PC-3 (cell line): ENCODE data around the gene PDZD2. TPM values are rescaled to one million over a fixed set of nuclear protein-coding genes. Genes with fewer than 3 reads are reported as not detected.
"Not testable (repeated sequence)": the region's sequence is repeated elsewhere in the genome, so short reads cannot be mapped to it uniquely, and the experiment has no call there.

Experiments
- ATAC-seq: fragments of 200-7000 bp; cut with Tn5 transposase; 2 replicates; pipeline ENCODE4 v1.9.1; 2020; ENCODE audit warnings: mild to moderate bottlenecking, moderate library complexity
- BruUV-seq: library from RNA; stranded (reverse); fragments of 400-500 nt; replicated peaks from 2 replicates; lab custom pipeline; 2021; lab: Mats Ljungman, UMichigan
- CTCF ChIA-PET: fragments of 300-600 bp; sonication (Branson Sonifier 250); formaldehyde crosslinking; loops from one replicate; lab custom pipeline; 2022; ENCODE audit warnings: antibody characterized with exemption; lab: Charles Lee
- POLR2A ChIA-PET: fragments of 300-600 bp; sonication (Branson Sonifier 250); formaldehyde crosslinking; loops from one replicate; lab custom pipeline; 2022; ENCODE audit warnings: antibody characterized with exemption; ENCODE audit not compliant: unreplicated experiment; lab: Charles Lee
- DNase-seq: peaks from one replicate; pipeline ENCODE4 v3.0.0-alpha.2; 2015
- H2AFZ ChIP-seq: fragments of 300-600 bp; sonication (generic); 2 replicates; pipeline ENCODE4 v1.6.0; 2016; ENCODE audit warnings: antibody characterized with exemption, low read length
- H3F3A ChIP-seq: fragments of 300-600 bp; sonication (generic); one replicate; pipeline ENCODE4 v1.6.0; 2017; ENCODE audit warnings: antibody characterized with exemption, low read length, control low read depth, mild to moderate bottlenecking; ENCODE audit not compliant: unreplicated experiment
- H3K27ac ChIP-seq: fragments of 300-600 bp; sonication (generic); 2 replicates; pipeline ENCODE4 v1.5.1; 2016; ENCODE audit warnings: mild to moderate bottlenecking, low read length
- H3K27me3 ChIP-seq: fragments of 300-600 bp; sonication (generic); 2 replicates; pipeline ENCODE4 v1.6.1; 2016; ENCODE audit warnings: low read length, mixed read lengths
- H3K36me3 ChIP-seq: fragments of 300-600 bp; sonication (generic); 2 replicates; pipeline ENCODE4 v1.6.1; 2016; ENCODE audit warnings: low read depth, mixed run types, low read length, mixed read lengths
- H3K4me1 ChIP-seq: fragments of 300-600 bp; sonication (generic); 2 replicates; pipeline ENCODE4 v1.5.1; 2016; ENCODE audit warnings: low read length; ENCODE audit not compliant: insufficient read depth
- H3K4me2 ChIP-seq: fragments of 300-600 bp; sonication (generic); 2 replicates; pipeline ENCODE4 v1.6.0; 2016; ENCODE audit warnings: low read length
- H3K4me3 ChIP-seq: fragments of 300-600 bp; sonication (generic); 2 replicates; pipeline ENCODE4 v1.5.1; 2016; ENCODE audit warnings: mild to moderate bottlenecking, low read length, mixed read lengths
- H3K79me2 ChIP-seq: fragments of 300-600 bp; sonication (generic); 2 replicates; pipeline ENCODE4 v1.6.1; 2017; ENCODE audit warnings: low read length, mixed read lengths
- H3K9ac ChIP-seq: fragments of 300-600 bp; sonication (generic); 2 replicates; pipeline ENCODE4 v1.6.0; 2016; ENCODE audit warnings: mild to moderate bottlenecking, low read length
- H3K9me2 ChIP-seq: fragments of 300-600 bp; sonication (generic); replicated peaks from 2 replicates; pipeline ENCODE4 v1.6.1; 2016; ENCODE audit warnings: mixed run types, low read length, mixed read lengths
- H3K9me3 ChIP-seq: fragments of 300-600 bp; sonication (generic); 2 replicates; pipeline ENCODE4 v1.6.1; 2016; ENCODE audit warnings: low read length, mixed read lengths
- H4K20me1 ChIP-seq: fragments of 300-600 bp; sonication (generic); 2 replicates; pipeline ENCODE4 v1.6.1; 2016; ENCODE audit warnings: low read length, mixed read lengths
- CTCF ChIP-seq: fragments of 300-600 bp; sonication (generic); conservative IDR thresholded peaks from 2 replicates; pipeline ENCODE4 v1.5.1; 2017; ENCODE audit warnings: antibody characterized with exemption, low read depth, mild to moderate bottlenecking, low read length
- EZH2 ChIP-seq: fragments of 300-600 bp; sonication (generic); IDR thresholded peaks from one replicate; pipeline ENCODE4 v1.6.1; 2017; ENCODE audit warnings: antibody characterized with exemption, mild to moderate bottlenecking, low read length; ENCODE audit not compliant: unreplicated experiment
- EZH2phosphoT487 ChIP-seq: fragments of 300-600 bp; sonication (generic); IDR thresholded peaks from 2 replicates; pipeline ENCODE4 v1.6.1; 2018; ENCODE audit warnings: mild to moderate bottlenecking, antibody characterized with exemption, low read length, borderline replicate concordance
- intact Hi-C: fragments of 100-400 bp; cut with micrococcal nuclease; formaldehyde crosslinking; loops from 2 replicates; pipeline ENCODE4 v1.9.0; 2023
- total RNA-seq: library from RNA; depleted of rRNA; stranded (reverse); fragments of >200 nt; gene quantifications from 2 replicates; pipeline ENCODE4 v1.2.3, GENCODE V29; 2014

Gene PDZD2
- total RNA-seq, 1 experiment from 2014 or later, result 2.0 TPM

- CTCF ChIA-PET, result interaction anchor here (0.7 kb wide), 1 partner anchor 24 kb away, joined by 9 read pairs; no protein-coding TSS in a partner anchor
- intact Hi-C loops, result no loop called here
- Histone ChIP-seq H3K9me3 (no peaks in the 10 kb centered on the region), H3F3A (no peaks in the 10 kb centered on the region), H3K27me3 (no peaks in the 10 kb centered on the region), H3K36me3 (peaks cover 9% of the 10 kb centered on the region; the same call in 1 of the 2 replicates), H3K9me2 (no peaks in the 10 kb centered on the region), H2AFZ (no peak overlapping the region), H3K27ac (no peak overlapping the region), H3K4me1 (no peaks in the 10 kb centered on the region), H3K4me3 (no peak overlapping the region), H3K9ac (no peak overlapping the region), H4K20me1 (no peaks in the 10 kb centered on the region), H3K79me2 (no peaks in the 10 kb centered on the region; the same call in 1 of the 2 replicates), H3K4me2 (no peak overlapping the region)
- TF ChIP-seq EZH2phosphoT487, result no peak
- TF ChIP-seq CTCF, result no peak
- TF ChIP-seq EZH2, result no peak
- ATAC-seq, result no peak
- BruUV-seq, result no TSS peak
- no peak for DNase-seq
- POLR2A ChIA-PET, result no interaction called here
These were observed 477.8 kb downstream of the PDZD2 start for GRCh38 chr5:32116574-32117313.

- H2AFZ ChIP-seq, H3K27ac ChIP-seq, POLR2A ChIA-PET, BruUV-seq, H3K4me3 ChIP-seq, CTCF ChIA-PET, H3K9me2 ChIP-seq, H3K79me2 ChIP-seq, intact Hi-C loops, ATAC-seq, H3K4me2 ChIP-seq, H3K36me3 ChIP-seq, H3K27me3 ChIP-seq, H4K20me1 ChIP-seq, H3K9me3 ChIP-seq, H3F3A ChIP-seq, H3K4me1 ChIP-seq, H3K9ac ChIP-seq, DNase-seq: not testable (repeated sequence)
These were observed 480.0 kb downstream of the PDZD2 start for GRCh38 chr5:32118922-32119321.

- intact Hi-C loops, result no loop called here
- Histone ChIP-seq H3K4me2 (no peak overlapping the region), H3K9me2 (no peaks in the 10 kb centered on the region), H3K79me2 (peaks cover 13% of the 10 kb centered on the region), H3K27ac (no peak overlapping the region), H3F3A (no peaks in the 10 kb centered on the region), H3K4me3 (no peak overlapping the region), H3K9ac (no peak overlapping the region), H3K36me3 (peaks cover 22% of the 10 kb centered on the region; the same call in 1 of the 2 replicates), H3K4me1 (no peaks in the 10 kb centered on the region), H3K9me3 (no peaks in the 10 kb centered on the region), H2AFZ (no peak overlapping the region), H4K20me1 (0 out of 2 replicates have a peak, but pooled peaks cover 5% of the 10 kb centered on the region), H3K27me3 (no peaks in the 10 kb centered on the region)
- no peak for DNase-seq
- TF ChIP-seq EZH2phosphoT487, result no peak
- no peak for TF ChIP-seq EZH2
- TF ChIP-seq CTCF, result no peak
- ChIA-PET CTCF (no interaction called here), POLR2A (no interaction called here)
- ATAC-seq, result no peak
- no TSS peak for BruUV-seq
These were observed 484.3 kb downstream of the PDZD2 start for GRCh38 chr5:32123058-32123805.
